GM19043 (cell line): Measurements from ENCODE around the gene CAMK2A.
"Not testable (repeated sequence)": the region's sequence is repeated elsewhere in the genome, so short reads cannot be mapped to it uniquely, and the experiment has no call there.

Experiments used
- ATAC-seq: cut with Tn5 transposase; IDR thresholded peaks from one replicate; pipeline ENCODE4 v1.9.1; 2021; ENCODE audit warnings: low read depth; ENCODE audit not compliant: unreplicated experiment

CAMK2A gene

DNA sequence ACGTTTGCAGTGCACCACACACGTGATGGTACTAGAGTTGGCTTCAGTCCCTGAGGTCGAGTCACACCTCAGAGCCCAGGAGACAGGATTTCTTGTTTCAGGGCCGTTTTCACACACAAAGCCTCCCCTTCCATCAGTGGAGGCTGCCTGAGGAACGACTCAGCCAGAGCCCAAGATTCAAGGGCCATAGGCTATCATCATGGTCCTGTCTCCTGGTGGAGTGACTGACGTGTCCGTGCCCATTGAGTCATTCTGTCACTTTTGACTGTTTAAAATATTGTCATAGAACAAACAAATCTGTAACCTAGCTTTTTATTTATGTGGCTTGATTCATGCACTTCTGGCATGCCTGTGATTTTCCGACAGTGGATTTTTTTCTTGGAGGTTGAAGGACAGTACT, 28.3 kb downstream of the CAMK2A start:
- no peak for ATAC-seq

GRCh38 chr5:150258130-150258529, 31.4 kb downstream of the CAMK2A start:
- ATAC-seq = peak; percentile 71

- no peak for ATAC-seq
Measured at GRCh38 chr5:150257424-150257823, 32.1 kb downstream of the CAMK2A start.

DNA sequence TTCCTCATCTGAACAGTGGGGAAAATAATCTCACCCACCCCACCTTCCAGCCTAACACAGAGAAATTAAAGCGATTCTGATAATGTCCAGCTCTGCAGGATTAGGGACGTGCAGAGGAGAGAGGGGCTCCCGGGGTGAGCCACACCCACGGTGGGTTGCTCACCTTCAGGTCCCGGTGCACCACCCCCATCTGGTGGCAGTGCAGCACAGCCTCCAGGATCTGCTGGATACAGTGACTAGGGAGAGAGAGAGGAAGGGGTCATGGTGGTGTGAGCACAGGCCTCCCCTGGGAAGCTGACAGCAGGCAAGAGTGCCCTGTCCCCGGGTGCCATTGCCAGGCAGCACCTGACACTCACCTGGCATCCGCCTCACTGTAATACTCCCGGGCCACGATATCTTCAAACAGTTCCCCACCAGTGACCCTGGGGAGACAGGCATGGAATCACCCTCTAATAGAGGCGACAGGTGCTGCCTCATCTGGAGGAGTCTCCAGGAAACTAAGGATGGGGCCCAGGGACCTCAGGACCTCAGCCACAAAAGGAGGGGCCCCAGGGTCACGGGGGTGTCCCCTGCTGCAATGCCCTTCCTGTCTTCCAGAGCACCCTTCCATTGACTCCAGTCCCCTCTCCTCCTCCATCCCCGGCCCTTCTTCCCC, 33.0 kb downstream of the CAMK2A start:
- ATAC-seq = no peak

GRCh38 chr5:150255659-150256409, 33.7 kb downstream of the CAMK2A start:
- no peak for ATAC-seq

DNA sequence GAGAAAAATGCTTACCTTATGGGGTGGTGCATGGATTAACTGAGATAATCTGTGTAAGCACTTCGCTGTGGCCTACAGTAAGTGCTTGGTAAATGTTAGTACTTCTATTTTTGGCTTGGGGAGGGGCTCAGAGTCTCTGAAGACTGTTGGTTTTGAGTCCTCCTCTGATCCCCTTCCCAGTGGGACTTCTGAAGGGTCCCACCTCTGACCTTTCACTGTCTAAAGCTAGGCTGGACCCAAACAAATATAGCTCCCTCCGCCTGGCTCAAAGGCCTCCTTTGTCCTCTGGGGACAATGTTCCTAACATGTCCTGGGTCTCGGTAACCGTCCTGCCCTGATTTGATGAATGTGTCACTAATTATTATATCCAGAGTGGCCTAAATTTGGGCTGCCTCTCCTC, 34.8 kb downstream of the CAMK2A start:
- no peak for ATAC-seq

DNA sequence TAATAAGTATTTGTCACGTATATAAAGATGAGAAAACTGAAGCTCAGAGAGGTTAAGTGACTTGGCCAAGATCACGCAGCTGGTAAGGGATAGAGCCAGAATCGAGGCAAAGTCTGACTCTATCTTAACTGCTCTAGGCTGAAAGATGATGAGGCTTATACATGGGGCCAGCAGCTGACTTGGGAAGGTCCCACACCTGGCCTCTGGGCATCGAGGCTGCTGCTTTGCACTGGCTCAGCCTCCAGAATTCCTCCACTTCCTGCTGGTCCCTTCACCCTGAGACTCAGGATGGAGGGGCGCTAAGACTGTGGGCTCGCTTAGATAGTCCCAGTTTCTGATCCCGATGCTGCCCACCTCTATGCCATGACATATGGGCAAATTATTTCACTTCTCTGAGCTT, 35.2 kb downstream of the CAMK2A start:
- no peak for ATAC-seq

- ATAC-seq = no peak
Measured at GRCh38 chr5:150253416-150254208, 36.0 kb downstream of the CAMK2A start.

DNA sequence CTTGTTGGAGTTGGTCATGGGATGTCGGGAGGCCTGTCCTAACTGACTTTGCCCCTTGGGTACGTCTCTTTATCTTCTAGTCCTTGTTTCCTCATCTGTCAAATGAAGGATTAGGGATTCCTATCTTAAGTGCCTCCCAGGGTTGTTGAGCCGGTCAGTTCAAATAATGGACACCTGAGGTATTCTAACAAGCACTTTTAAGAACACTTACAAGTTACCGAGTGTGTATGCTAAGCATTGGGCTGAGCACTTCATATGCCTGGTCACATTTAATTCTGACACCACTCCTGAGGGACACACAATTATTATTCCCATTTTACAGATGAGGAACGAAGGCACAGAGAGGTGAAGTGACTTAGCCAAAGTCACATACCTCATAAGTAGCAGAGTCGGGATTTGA, 37.1 kb downstream of the CAMK2A start:
- no peak for ATAC-seq

GRCh38 chr5:150251504-150251903, 38.1 kb downstream of the CAMK2A start:
- ATAC-seq = no peak

GRCh38 chr5:150249744-150250143, 39.8 kb downstream of the CAMK2A start:
- ATAC-seq = no peak

DNA sequence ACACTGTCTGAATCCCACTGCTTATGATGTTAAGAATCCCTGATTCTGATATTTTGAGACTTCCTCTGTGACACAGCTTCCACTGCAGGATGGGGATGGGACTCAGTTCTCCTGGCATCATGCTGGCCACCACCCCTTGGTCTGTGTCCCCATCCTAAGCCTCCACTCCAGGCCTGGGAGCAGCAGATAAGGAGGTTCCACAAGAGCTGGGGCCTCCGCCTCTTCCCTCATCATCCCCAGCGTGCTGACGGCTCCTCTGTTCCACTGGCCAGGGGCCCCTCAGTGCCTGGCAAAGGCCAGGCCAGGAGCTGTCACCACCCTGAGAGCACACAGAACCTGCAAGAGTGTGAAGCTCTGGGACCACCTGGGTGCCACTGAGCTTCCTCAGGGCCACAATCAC, 40.6 kb downstream of the CAMK2A start:
- ATAC-seq = no peak

- ATAC-seq = not testable (repeated sequence)
Measured at GRCh38 chr5:150248493-150248892, 41.1 kb downstream of the CAMK2A start.

GRCh38 chr5:150247726-150248125, 41.8 kb downstream of the CAMK2A start:
- no peak for ATAC-seq

- ATAC-seq = no peak
Measured at GRCh38 chr5:150246835-150247234, 42.7 kb downstream of the CAMK2A start.

- ATAC-seq = no peak
Measured at GRCh38 chr5:150246429-150246828, 43.1 kb downstream of the CAMK2A start.

GRCh38 chr5:150245808-150246207, 43.8 kb downstream of the CAMK2A start:
- ATAC-seq = no peak

- ATAC-seq = no peak
Measured at GRCh38 chr5:150245111-150245789, 44.3 kb downstream of the CAMK2A start.

GRCh38 chr5:150244209-150244608, 45.4 kb downstream of the CAMK2A start:
- no peak for ATAC-seq

GRCh38 chr5:150243590-150243989, 46.0 kb downstream of the CAMK2A start:
- ATAC-seq = no peak
